Measurements from ENCODE around the gene NEUROD1. TPM values are rescaled to one million over a fixed set of nuclear protein-coding genes. Genes with fewer than 3 reads are reported as not detected.
A peak's percentile ranks its signal among the peaks of the same experiment; 100 is the strongest.

The NEUROD1 gene
- not detected for polyA plus RNA-seq (2013, experiment 1 of 2)
- not detected for polyA plus RNA-seq (2013, experiment 2 of 2)

DNA sequence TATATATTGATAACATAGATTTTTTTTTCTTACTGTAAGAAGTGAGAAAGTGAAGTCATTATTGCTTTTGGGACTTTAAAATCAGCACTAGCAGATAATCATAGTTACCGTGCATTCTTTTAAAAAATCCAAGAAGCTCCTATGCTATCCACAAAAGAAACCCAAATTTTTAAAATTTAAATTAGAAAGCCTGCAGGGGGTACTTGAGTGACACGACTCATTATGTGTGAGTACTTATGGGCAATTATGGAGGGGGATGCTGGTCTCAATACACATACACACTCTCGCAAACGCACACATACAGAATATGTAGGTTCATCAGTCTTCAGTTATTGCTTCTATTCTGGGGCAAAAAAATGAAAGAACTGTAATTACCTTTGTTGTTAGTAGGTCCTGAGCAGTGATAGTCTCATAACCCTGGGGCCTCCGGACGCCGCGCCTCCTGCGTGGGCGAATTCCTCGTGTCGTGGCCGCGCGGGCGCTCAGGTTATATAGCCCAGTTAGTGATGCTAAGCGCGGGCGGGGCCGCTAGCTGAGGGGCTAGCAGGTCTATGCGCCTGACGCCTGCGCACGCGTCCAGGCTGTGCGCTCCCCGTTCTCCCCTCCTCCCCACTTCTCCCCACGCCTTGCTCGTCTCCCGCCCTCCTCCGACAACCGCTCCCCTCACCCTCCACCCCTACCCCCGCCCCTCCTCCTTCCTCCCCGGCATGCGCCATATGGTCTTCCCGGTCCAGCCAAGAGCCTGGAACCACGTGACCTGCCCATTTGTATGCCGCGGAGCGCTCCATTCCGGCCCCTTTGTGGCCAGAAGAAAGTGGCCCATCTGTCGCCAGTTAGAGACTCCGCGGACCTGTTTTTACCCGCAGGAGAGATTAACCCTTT, at the start of gene NEUROD1:
Gene NEUROD1 (minus strand): TSS at position 463 of the 882 bp plus-strand sequence. CDS start 1,657 bp downstream, outside the sequence.
- Histone ChIP-seq H3K18ac (ENCODE audit: low read depth in 1 of 2, low read length in 2 of 2) (no peak within 1 kb of the TSS), H3K9me3 (ENCODE audit: control insufficient read depth, low read length) (peaks cover 13% of the 10 kb centered on the region), H2BK5ac (ENCODE audit: low read depth, low read length, poor library complexity, severe bottlenecking) (no peak within 1 kb of the TSS), H3K27ac (ENCODE audit: low read length, poor library complexity, severe bottlenecking) (no peak within 1 kb of the TSS), H2BK12ac (ENCODE audit: low read length in 2 of 2) (no peak within 1 kb of the TSS), H2BK15ac (ENCODE audit: low read depth, poor library complexity, severe bottlenecking) (no peak within 1 kb of the TSS), H3K36me3 (ENCODE audit: control insufficient read depth in 1 of 2, insufficient read depth in 2 of 2, low read depth in 1 of 2, low read length in 2 of 2) (no peaks in the 10 kb centered on the region), H4K91ac (ENCODE audit: low read length) (no peak within 1 kb of the TSS), H3K27me3 (ENCODE audit: control insufficient read depth in 1 of 2, insufficient read depth in 1 of 2, low read length in 2 of 2) (peaks cover 82 to 88% of the 10 kb centered on the region in 2 experiments), H3K9ac (ENCODE audit: low read length) (no peak within 1 kb of the TSS), H3K79me1 (replicated peaks; ENCODE audit: low read length, poor library complexity, severe bottlenecking) (no peaks in the 10 kb centered on the region), H3K4me2 (ENCODE audit: low read length, poor library complexity, severe bottlenecking) (peak within 1 kb of the TSS; percentile 49), H3K4ac (ENCODE audit: low read depth in 1 of 2, low read length in 2 of 2) (no peak within 1 kb of the TSS), H3K14ac (ENCODE audit: low read length in 2 of 2) (no peak within 1 kb of the TSS), H3K23ac (ENCODE audit: low read length in 2 of 2) (peak within 1 kb of the TSS in 1 of 2 experiments; percentile 54), H3K4me3 (ENCODE audit: insufficient read depth in 1 of 2, low read depth in 1 of 2, low read length in 2 of 2) (peak within 1 kb of the TSS in 1 of 2 experiments; percentile 65), H3K4me1 (ENCODE audit: control insufficient read depth, insufficient read depth, low read depth, low read length) (peaks cover 30% of the 10 kb centered on the region), H4K8ac (ENCODE audit: low read length) (no peak within 1 kb of the TSS), H2AFZ (ENCODE audit: low read depth, low read length) (no peak within 1 kb of the TSS), H2BK120ac (ENCODE audit: low read depth, low read length) (no peak within 1 kb of the TSS), H2AK5ac (ENCODE audit: low read length, severe bottlenecking) (no peak within 1 kb of the TSS)
- DNase-seq: no peak
- 3% methylated on average over 41 of the region's 45 CpGs for WGBS

DNA sequence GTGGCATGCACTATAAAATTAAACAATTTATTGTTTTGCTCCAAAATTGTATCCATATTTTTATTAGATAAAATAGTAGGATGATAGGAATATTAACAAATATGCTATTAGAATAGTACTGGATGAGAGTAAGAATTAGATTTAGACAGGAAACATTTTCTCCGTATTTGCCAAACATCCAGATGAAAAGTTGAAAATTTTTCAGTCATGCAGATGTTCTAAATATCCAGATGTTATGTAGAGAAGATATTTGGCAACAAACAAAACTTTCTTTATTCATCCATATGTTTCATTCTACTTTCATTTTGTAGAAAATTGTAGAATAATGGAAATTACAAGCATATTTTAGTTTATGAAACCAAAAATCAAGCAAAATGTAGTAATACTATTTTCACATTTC, 45.2 kb upstream of the NEUROD1 start:
- H3K23ac ChIP-seq (ENCODE audit: low read length in 2 of 2): no peak overlapping the region
- no peak overlapping the region for H3K14ac ChIP-seq (ENCODE audit: low read length in 2 of 2)
- no peaks in the 10 kb centered on the region for H3K36me3 ChIP-seq (ENCODE audit: control insufficient read depth in 1 of 2, insufficient read depth in 2 of 2, low read depth in 1 of 2, low read length in 2 of 2)
- no peak overlapping the region for H2BK15ac ChIP-seq (ENCODE audit: low read depth, poor library complexity, severe bottlenecking)
- no peak overlapping the region for H3K9ac ChIP-seq (ENCODE audit: low read length)
- H2AK5ac ChIP-seq (ENCODE audit: low read length, severe bottlenecking): no peak overlapping the region
- H2BK12ac ChIP-seq (ENCODE audit: low read length in 2 of 2): no peak overlapping the region
- no peaks in the 10 kb centered on the region for H3K79me1 ChIP-seq (replicated peaks; ENCODE audit: low read length, poor library complexity, severe bottlenecking)
- no peak overlapping the region for H2BK120ac ChIP-seq (ENCODE audit: low read depth, low read length)
- no peak overlapping the region for H4K91ac ChIP-seq (ENCODE audit: low read length)
- H3K4me1 ChIP-seq (ENCODE audit: control insufficient read depth, insufficient read depth, low read depth, low read length): no peaks in the 10 kb centered on the region
- H4K8ac ChIP-seq (ENCODE audit: low read length): no peak overlapping the region
- H2BK5ac ChIP-seq (ENCODE audit: low read depth, low read length, poor library complexity, severe bottlenecking): no peak overlapping the region
- H3K4me2 ChIP-seq (ENCODE audit: low read length, poor library complexity, severe bottlenecking): no peak overlapping the region
- peaks cover 4% of the 10 kb centered on the region for H3K9me3 ChIP-seq (ENCODE audit: control insufficient read depth, low read length)
- peaks cover 0 to 28% of the 10 kb centered on the region in 2 experiments for H3K27me3 ChIP-seq (ENCODE audit: control insufficient read depth in 1 of 2, insufficient read depth in 1 of 2, low read length in 2 of 2)
- no peak for DNase-seq
- no peak overlapping the region for H3K4ac ChIP-seq (ENCODE audit: low read depth in 1 of 2, low read length in 2 of 2)
- no CpG with 5 or more reads among the region's 1 CpG for WGBS
- H3K27ac ChIP-seq (ENCODE audit: low read length, poor library complexity, severe bottlenecking): no peak overlapping the region
- H2AFZ ChIP-seq (ENCODE audit: low read depth, low read length): no peak overlapping the region
- H3K18ac ChIP-seq (ENCODE audit: low read depth in 1 of 2, low read length in 2 of 2): no peak overlapping the region
- no peak overlapping the region for H3K4me3 ChIP-seq (ENCODE audit: insufficient read depth in 1 of 2, low read depth in 1 of 2, low read length in 2 of 2)

DNA sequence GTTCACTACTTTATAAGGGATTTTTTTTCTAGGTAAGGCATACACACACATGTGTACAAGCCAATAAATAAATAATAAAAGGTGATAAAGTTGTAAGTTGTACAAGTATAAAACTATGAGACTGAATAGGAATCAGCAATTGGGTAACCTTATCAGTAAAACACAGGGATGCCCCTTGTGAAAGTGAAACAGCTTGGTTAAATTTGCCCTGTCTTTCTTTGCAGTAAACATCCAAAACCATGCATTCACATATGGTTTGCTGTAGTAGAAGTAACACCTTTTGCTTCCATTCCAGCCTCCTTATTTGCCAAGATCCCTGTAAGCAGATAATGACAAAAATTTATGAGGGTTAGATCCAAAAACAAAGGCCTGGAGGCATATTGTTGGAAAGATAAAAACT, 44.3 kb upstream of the NEUROD1 start:
- no peak overlapping the region for H2AK5ac ChIP-seq (ENCODE audit: low read length, severe bottlenecking)
- H3K14ac ChIP-seq (ENCODE audit: low read length in 2 of 2): no peak overlapping the region
- H2BK15ac ChIP-seq (ENCODE audit: low read depth, poor library complexity, severe bottlenecking): no peak overlapping the region
- H3K18ac ChIP-seq (ENCODE audit: low read depth in 1 of 2, low read length in 2 of 2): no peak overlapping the region
- H3K36me3 ChIP-seq (ENCODE audit: control insufficient read depth in 1 of 2, insufficient read depth in 2 of 2, low read depth in 1 of 2, low read length in 2 of 2): no peaks in the 10 kb centered on the region
- H3K4ac ChIP-seq (ENCODE audit: low read depth in 1 of 2, low read length in 2 of 2): no peak overlapping the region
- H3K23ac ChIP-seq (ENCODE audit: low read length in 2 of 2): no peak overlapping the region
- DNase-seq: no peak
- no peak overlapping the region for H3K4me2 ChIP-seq (ENCODE audit: low read length, poor library complexity, severe bottlenecking)
- no peak overlapping the region for H2BK120ac ChIP-seq (ENCODE audit: low read depth, low read length)
- H4K91ac ChIP-seq (ENCODE audit: low read length): no peak overlapping the region
- H3K9ac ChIP-seq (ENCODE audit: low read length): no peak overlapping the region
- no peaks in the 10 kb centered on the region for H3K4me1 ChIP-seq (ENCODE audit: control insufficient read depth, insufficient read depth, low read depth, low read length)
- H3K27ac ChIP-seq (ENCODE audit: low read length, poor library complexity, severe bottlenecking): no peak overlapping the region
- peaks cover 2% of the 10 kb centered on the region for H3K9me3 ChIP-seq (ENCODE audit: control insufficient read depth, low read length)
- no peak overlapping the region for H2AFZ ChIP-seq (ENCODE audit: low read depth, low read length)
- no peak overlapping the region for H2BK12ac ChIP-seq (ENCODE audit: low read length in 2 of 2)
- H3K79me1 ChIP-seq (replicated peaks; ENCODE audit: low read length, poor library complexity, severe bottlenecking): no peaks in the 10 kb centered on the region
- no peak overlapping the region for H3K4me3 ChIP-seq (ENCODE audit: insufficient read depth in 1 of 2, low read depth in 1 of 2, low read length in 2 of 2)
- no peak overlapping the region for H4K8ac ChIP-seq (ENCODE audit: low read length)
- no peak overlapping the region for H2BK5ac ChIP-seq (ENCODE audit: low read depth, low read length, poor library complexity, severe bottlenecking)
- H3K27me3 ChIP-seq (ENCODE audit: control insufficient read depth in 1 of 2, insufficient read depth in 1 of 2, low read length in 2 of 2): peaks cover 0 to 22% of the 10 kb centered on the region in 2 experiments

DNA sequence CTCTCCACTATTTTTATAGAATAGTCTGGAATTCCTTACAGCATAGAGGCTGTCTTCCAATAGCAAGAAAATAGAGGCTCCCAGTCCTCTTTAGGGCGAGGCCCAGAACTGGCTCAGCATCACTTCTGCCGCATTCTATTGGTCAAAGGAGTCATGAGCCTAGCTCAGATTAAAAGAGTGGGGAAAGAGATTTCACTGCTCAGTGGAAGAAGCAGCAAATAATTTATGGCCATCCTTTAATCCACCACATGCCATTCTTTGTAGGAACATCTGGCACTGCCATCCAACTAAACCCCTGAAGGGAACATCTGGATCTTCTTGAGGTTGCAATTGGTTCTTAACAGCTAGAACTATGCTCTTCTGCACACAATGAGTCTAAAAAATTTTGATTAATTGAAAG, 43.4 kb upstream of the NEUROD1 start:
- Histone ChIP-seq H3K27me3 (ENCODE audit: control insufficient read depth in 1 of 2, insufficient read depth in 1 of 2, low read length in 2 of 2) (peaks cover 0 to 13% of the 10 kb centered on the region in 2 experiments), H3K36me3 (ENCODE audit: control insufficient read depth in 1 of 2, insufficient read depth in 2 of 2, low read depth in 1 of 2, low read length in 2 of 2) (no peaks in the 10 kb centered on the region), H3K23ac (ENCODE audit: low read length in 2 of 2) (no peak overlapping the region), H3K79me1 (replicated peaks; ENCODE audit: low read length, poor library complexity, severe bottlenecking) (no peaks in the 10 kb centered on the region), H3K9ac (ENCODE audit: low read length) (no peak overlapping the region), H2BK5ac (ENCODE audit: low read depth, low read length, poor library complexity, severe bottlenecking) (no peak overlapping the region), H3K27ac (ENCODE audit: low read length, poor library complexity, severe bottlenecking) (no peak overlapping the region), H3K4me1 (ENCODE audit: control insufficient read depth, insufficient read depth, low read depth, low read length) (no peaks in the 10 kb centered on the region), H4K91ac (ENCODE audit: low read length) (no peak overlapping the region), H2BK120ac (ENCODE audit: low read depth, low read length) (no peak overlapping the region), H3K4ac (ENCODE audit: low read depth in 1 of 2, low read length in 2 of 2) (no peak overlapping the region), H2AK5ac (ENCODE audit: low read length, severe bottlenecking) (no peak overlapping the region), H3K14ac (ENCODE audit: low read length in 2 of 2) (no peak overlapping the region), H2BK12ac (ENCODE audit: low read length in 2 of 2) (no peak overlapping the region), H2BK15ac (ENCODE audit: low read depth, poor library complexity, severe bottlenecking) (no peak overlapping the region), H3K4me3 (ENCODE audit: insufficient read depth in 1 of 2, low read depth in 1 of 2, low read length in 2 of 2) (no peak overlapping the region), H3K9me3 (ENCODE audit: control insufficient read depth, low read length) (no peaks in the 10 kb centered on the region), H4K8ac (ENCODE audit: low read length) (no peak overlapping the region), H3K4me2 (ENCODE audit: low read length, poor library complexity, severe bottlenecking) (no peak overlapping the region), H2AFZ (ENCODE audit: low read depth, low read length) (no peak overlapping the region), H3K18ac (ENCODE audit: low read depth in 1 of 2, low read length in 2 of 2) (no peak overlapping the region)
- 40% methylated on average over 2 of the region's 2 CpGs for WGBS
- no peak for DNase-seq
